ENCODE measurements around the gene SMAGP.

GRCh38 chr12:51307655-51308593, 37.7 kb upstream of the SMAGP start:
- TF ChIP-seq CTCF (conservative IDR thresholded peaks at IDR 0.05 in 1 of 2, IDR thresholded peaks at IDR 0.05 in 1 of 2; ENCODE audit: extremely low read depth in 1 of 2, insufficient read depth in 1 of 2, low read depth in 1 of 2, low read length in 2 of 2) (no peak), EZH2 (IDR thresholded peaks at IDR 0.05; ENCODE audit: borderline replicate concordance, low read length) (no peak)
